T-helper 22 cell (primary cell): ENCODE measurements around the gene SDK1.

Experiments
- DNase-seq: peaks from one replicate; pipeline ENCODE4 v3.0.0-alpha.2; 2020; ENCODE audit warnings: low read depth

SDK1 gene

GRCh38 chr7:4137552-4137951 is 836.5 kb downstream of the SDK1 start:
- no peak for DNase-seq

DNA sequence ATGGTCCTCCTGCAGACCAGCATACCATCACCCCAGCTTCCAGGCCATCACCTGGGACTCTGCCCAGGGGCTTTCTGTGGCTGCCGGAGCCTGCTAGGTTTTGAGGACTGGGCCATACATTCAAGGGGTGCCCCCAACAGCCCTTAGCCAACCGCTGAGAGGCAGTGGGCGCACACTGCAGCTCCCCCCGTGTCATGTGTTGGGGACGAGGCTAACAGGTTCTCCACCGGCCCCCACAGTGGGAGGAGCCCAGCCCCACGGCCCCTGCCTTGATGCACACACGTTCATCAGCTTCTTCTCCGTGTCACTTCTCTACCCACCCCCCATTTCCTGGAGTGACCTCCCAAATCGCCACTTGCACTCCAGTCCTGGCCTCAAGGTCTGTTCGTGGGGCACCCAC is 837.8 kb downstream of the SDK1 start:
- no peak for DNase-seq

DNA sequence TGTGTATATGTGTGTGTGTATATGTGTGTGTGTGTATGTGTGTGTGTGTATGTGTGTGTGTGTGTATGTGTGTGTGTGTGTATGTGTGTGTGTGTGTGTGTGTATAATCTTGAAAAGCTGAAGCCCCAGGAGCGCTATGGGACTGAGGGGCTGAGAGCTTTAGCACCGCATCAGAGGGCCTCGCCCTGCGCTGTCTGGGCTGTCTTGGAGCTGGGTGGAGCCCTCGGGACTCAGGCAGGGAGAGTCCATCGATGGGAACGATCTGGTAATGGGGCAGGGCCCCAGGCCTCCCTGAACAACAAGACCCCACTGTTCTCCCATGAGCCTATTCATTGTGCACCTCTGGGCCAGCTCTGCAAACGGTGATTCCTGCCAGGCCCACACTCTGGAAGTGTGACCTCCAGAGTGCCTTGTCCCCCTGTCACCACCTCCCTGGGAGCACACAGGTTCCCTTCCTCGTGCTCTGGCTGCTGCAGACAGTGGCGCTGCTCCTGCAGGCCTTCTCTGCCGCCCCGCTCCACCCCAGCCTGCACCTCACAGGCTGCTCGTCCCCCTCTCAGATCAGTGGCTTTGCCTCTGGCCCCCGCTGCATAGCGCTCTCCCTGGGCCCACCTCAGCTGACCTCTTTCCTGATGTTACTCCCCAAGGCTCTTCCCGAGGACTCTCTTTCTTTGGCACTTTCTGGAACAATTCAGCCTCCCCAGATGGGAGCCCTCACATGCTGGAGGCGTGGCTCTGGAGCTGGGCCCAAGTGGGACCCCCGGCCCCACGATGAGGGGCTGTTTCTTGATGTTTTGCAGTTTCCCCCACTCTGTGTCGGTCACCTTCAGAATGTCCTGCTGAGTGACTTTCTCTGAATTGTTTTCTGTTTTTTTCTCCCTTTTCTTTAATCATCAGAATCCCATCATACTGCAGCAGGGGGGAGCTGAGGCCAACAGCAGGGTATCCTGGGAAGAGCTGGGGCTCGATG is 838.9 kb downstream of the SDK1 start:
- no peak for DNase-seq

DNA sequence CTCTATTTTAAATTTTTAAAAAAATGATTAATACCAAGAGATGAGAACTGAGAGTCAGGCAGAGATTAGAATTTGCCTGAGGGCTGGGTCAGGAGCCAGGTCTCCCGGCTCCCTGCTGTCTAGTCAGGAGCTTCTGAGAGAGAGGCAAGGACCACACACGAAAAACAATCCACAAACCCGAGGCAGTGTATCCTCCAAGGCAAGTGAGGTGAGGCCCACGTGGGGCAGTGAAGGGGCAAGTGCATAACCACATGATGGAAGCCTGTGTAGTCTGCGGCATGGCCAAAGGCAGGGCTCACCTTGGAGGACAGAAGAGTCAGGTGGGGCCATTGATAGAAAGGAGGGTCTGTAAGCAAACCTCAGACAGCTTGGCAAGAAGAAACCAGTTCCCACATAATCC is 839.9 kb downstream of the SDK1 start:
- DNase-seq, result no peak

GRCh38 chr7:4143006-4143405 is 842.0 kb downstream of the SDK1 start:
- no peak for DNase-seq

- DNase-seq, result no peak
These were observed 842.6 kb downstream of the SDK1 start for GRCh38 chr7:4143511-4144171.

GRCh38 chr7:4144172-4144701 is 843.2 kb downstream of the SDK1 start:
- no peak for DNase-seq

DNA sequence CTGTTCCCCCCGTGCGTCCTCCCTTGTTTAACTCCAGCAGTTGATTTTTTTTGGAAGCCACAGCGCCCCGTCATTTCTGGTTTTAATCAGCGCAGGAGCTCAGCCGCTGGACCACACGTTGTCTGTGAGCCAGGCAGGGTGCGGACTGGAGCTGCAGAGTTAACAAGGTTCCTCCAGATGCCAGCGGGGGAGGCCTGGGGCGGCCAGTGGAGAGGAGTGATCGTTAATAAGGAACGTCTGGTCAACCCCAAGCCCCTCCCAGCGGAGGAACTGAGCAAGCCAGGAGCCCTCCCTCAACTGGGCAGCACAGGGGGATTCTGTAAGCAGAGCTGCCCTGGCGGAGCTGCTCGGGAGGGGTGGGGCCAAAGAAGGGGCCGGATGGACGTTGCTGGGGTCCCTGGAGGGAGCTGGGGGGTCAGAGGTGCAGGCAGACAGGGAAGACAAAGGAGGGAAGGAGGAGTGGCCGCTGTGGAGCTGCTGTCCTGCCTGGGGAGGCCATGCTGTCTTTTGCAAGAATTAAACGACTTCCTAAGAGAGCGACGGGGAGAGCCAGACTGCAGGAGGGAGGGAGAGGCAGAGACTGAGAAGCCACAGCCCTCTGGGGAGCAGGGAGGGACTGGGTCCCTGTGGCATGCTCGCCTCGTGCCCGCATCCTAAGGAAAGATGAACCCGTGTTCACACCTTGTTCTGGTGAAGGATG is 843.9 kb downstream of the SDK1 start:
- DNase-seq, result no peak

DNA sequence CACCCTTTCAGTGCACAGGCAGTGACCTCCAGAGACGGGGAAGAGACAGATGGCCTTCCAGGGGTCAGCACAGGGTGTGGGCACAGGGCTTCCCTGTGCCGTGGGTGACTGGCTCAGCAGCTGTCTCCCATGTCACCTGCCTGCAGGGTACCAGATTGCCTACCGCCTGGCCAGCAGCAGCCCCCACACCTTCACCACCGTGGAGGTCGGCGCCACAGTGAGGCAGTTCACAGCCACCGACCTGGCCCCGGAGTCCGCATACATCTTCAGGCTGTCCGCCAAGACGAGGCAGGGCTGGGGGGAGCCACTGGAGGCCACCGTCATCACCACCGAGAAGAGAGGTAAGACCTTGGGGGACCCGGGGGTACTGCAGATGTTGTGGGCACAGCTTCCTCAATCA is 844.5 kb downstream of the SDK1 start:
- DNase-seq, result no peak

DNA sequence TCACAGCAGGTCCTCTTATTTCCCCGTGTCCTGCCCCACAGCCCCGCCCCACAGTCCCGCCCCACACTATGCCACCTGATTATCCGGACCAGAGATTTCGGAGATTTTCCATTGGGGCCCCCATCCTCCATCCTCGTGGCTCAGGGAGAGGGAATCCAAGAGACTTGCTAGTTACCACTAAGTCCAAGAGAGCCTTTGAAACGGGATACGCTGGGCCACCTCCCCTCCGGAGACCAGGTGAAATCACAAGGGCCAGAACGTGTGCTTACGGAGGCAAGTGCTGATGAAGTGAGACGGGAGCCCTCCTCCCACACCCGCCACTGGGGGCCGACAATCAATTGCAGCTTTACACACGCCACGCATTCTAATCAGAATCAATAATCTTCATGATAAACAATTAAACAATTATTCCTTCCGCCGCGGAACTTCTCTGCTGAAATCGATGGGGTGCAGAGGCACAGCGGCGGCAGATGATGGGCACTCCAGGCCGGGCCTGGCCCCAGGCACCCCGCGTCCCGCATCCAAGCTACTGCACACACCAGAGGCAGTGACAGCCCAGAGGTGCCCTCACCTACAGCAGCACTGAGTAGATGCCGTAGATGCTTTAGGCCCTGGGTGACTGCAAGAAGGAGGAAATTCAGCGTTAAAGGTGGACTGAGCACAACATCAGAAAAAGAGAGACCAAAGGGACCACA is 847.0 kb downstream of the SDK1 start:
- DNase-seq, result no peak

DNA sequence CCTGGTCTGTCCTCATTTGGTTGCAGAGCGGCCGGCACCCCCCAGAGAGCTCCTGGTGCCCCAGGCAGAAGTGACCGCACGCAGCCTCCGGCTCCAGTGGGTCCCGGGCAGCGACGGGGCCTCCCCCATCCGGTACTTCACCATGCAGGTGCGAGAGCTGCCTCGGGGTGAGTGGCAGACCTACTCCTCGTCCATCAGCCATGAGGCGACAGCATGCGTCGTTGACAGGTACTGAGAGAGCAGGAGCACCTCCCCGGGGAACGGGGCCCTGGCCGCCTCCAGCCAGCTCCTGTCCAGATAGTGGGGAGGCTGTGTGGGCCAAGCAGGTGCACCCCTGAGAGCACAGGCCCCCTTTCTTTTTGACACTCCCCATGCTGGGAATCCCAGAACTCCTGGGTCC is 848.2 kb downstream of the SDK1 start:
- DNase-seq, result no peak

GRCh38 chr7:4149645-4150044 is 848.6 kb downstream of the SDK1 start:
- no peak for DNase-seq

DNA sequence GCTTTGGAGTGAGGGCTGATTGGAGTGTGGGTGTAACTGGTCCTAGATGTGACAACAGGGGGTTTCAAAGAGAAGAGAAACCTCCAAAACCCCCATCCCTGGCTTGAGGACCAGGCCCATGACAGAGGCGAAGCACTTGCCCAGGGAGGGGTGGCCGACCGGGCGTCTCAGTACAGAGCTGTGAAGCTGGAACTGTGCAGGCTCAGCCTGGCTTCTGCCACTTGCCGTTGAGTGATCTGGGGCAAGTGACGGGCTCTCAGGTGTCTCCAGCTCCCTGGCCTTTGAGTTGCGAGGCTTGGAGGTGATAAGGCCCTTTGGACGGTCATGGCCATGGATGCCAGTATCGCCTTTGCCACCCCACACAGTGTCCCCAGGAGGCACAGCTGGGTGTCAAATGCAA is 849.7 kb downstream of the SDK1 start:
- no peak for DNase-seq

DNA sequence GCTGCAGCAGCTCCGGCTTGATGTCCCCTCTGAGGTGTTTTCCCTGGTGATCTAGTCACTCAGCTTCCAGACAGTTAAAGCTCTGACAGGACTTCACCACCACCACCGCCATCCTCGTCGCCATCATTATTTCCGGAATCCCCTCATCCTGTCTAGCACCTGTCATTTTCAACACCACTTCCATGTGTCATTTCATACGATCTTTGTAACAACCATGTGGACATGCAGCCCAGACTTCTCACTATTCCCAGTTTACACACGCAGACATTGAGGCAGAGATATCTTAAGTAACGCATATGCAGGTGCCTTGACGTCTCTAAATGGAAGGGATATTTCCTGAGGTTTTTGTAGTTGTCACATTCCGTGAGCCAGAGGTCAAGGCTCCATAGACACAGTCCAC is 850.5 kb downstream of the SDK1 start:
- no peak for DNase-seq

DNA sequence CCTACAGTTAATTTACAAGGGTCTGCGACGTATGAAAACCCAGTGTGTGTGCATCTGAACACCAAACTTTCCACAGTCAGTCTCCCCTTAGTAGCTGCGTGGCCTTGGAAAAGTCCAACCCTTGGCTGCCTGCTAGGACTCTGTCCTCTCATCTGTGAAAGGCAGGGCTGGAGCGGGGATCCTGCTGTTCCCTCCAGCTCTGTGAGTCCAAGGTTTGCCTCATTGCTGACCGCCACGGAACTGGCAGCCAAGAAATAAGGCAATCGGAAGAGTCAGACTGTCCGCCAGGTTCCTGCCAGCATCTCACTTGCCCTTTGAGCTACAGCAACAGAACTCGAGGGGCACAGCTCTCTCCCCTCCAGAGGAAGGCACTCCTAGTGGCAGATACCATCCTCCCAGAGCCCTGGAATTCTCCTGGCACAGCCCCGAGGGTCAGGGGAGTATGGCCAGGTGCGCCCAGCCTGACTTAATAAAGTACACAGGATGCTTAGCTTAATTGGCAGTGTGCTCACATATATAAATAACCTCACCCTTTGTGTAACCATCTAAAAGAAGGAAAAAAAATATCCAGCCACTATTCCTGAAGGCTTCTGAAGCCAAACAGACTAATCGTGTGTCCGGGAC is 851.0 kb downstream of the SDK1 start:
- no peak for DNase-seq

DNA sequence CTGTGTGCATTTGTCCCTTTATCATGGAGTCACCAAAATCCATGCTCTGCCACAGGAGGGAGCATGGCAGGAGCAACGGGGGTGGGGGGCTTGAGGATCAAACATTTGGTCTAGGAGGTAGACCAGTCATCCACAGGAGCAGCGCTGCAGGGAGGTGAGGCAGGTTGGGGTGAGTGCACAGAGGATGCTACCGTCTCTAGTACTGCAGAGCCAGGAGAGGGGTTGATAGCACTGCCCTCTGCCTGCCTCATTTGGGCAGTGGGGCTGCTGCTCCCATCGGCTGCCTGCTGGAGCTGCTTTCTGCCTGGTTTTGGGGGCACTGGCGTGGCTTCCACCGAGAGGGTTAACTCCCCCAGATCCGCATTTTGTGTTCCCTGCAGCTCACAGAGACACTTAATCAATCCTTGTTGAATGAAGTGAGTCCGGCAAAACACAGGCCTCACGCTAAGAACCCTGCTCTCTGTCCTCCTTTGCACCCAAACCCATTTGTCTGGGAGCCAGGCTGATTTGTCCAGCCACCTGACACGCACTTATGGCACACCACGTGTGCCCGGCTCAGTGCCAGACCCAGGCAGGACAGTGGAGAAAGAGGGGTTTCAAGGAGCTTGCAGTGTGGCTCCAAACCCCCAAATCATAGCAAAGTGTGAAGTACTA is 854.0 kb downstream of the SDK1 start:
- no peak for DNase-seq

GRCh38 chr7:4156190-4156589 is 855.1 kb downstream of the SDK1 start:
- DNase-seq, result no peak

GRCh38 chr7:4157651-4158050 is 856.6 kb downstream of the SDK1 start:
- DNase-seq, result no peak

DNA sequence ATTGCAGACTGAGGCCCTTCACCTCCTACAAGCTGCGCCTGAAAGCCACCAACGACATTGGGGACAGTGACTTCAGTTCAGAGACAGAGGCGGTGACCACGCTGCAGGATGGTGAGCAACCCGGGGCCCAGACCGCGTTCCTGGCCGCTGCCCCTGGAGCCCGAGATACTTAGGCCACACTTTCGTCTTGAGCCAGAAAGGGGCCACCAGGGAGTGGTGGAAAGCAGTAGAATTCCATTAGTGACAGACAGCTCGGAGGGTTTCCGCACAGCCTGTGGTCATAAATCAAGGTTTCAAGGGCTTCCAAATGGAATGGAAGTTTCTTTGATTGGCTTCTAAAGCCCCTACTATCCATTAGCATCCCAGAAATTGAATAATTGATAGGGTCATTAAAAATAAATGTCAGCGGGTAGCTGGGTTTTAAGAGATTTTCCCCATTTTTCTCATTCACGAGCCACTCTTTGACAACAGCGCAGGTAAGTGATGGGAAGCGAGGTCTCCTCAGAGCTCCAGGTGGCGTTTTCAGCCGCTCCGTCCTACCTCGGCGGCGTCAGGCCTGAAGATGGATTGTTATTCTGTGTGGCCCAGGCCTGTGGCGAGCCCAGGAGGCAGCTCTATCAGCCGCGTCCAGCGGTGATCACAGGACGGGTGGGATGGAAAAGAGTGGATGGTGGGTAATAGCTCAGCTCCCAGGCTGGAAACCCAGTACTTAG is 857.5 kb downstream of the SDK1 start:
- no peak for DNase-seq

- DNase-seq, result no peak
These were observed 858.1 kb downstream of the SDK1 start for GRCh38 chr7:4159154-4159501.
